CD4-positive, CD25-positive, alpha-beta regulatory T cell (primary cell): ENCODE results near the gene TM4SF1. TPM values are rescaled to one million over a fixed set of nuclear protein-coding genes. Genes with fewer than 3 reads are reported as not detected.

Experiments
- ATAC-seq, 2 donors: fragments of 150-1000 bp; cut with Tn5 transposase; one replicate each; pipeline ENCODE4 v1.10.0; 2021; ENCODE audit warnings: low read depth in 2 of 2, moderate number of reproducible peaks in 2 of 2, moderate library complexity in 1 of 2
- DNase-seq, 3 donors: peaks; one replicate each; pipeline versions ENCODE4 v3.0.0 to v3.0.0-alpha.2; 2012 to 2022; ENCODE audit warnings: mixed read lengths in 1 of 3
- H3K27ac ChIP-seq: one replicate; pipeline ENCODE4 v1.7.0; 2013; ENCODE audit warnings: mild to moderate bottlenecking, low read length; ENCODE audit not compliant: insufficient read depth, poor library complexity, severe bottlenecking
- H3K27me3 ChIP-seq: one replicate; pipeline ENCODE4 v1.7.0; 2013; ENCODE audit warnings: low read length; ENCODE audit not compliant: control insufficient read depth, insufficient read depth
- H3K36me3 ChIP-seq: one replicate; pipeline ENCODE4 v1.7.0; 2013; ENCODE audit warnings: mild to moderate bottlenecking, low read length, moderate library complexity; ENCODE audit not compliant: control insufficient read depth, insufficient read depth
- H3K4me1 ChIP-seq: 2 replicates; pipeline ENCODE4 v1.7.0; 2013; ENCODE audit warnings: mild to moderate bottlenecking, low read length; ENCODE audit not compliant: insufficient read depth, control insufficient read depth, poor library complexity, severe bottlenecking
- H3K4me3 ChIP-seq: one replicate; pipeline ENCODE4 v1.7.0; 2013; ENCODE audit warnings: low read depth, mild to moderate bottlenecking, low read length, moderate library complexity
- H3K9me3 ChIP-seq, 2 experiments: 1 replicate in 1 of 2; 2 replicates in 1 of 2; pipeline ENCODE4 v1.7.0; 2013; ENCODE audit warnings: low read length in 2 of 2, mild to moderate bottlenecking in 1 of 2, moderate library complexity in 1 of 2; ENCODE audit not compliant: control insufficient read depth in 2 of 2
- H3K27ac Mint-ChIP-seq, 3 donors: one replicate each; pipeline ENCODE4 v1.8.0; 2020 to 2022; ENCODE audit warnings: mild to moderate bottlenecking in 3 of 3, mixed read lengths in 3 of 3, moderate library complexity in 2 of 3
- H3K27me3 Mint-ChIP-seq: one replicate; pipeline ENCODE4 v1.8.0; 2022; ENCODE audit warnings: mild to moderate bottlenecking, mixed read lengths
- H3K36me3 Mint-ChIP-seq: one replicate; pipeline ENCODE4 v1.8.0; 2020; ENCODE audit warnings: mixed read lengths
- H3K4me1 Mint-ChIP-seq, 4 donors: one replicate each; pipeline ENCODE4 v1.8.0; 2020 to 2022; ENCODE audit warnings: mixed read lengths in 4 of 4, mild to moderate bottlenecking in 1 of 4
- H3K4me3 Mint-ChIP-seq, 4 donors: one replicate each; pipeline ENCODE4 v1.8.0; 2020 to 2022; ENCODE audit warnings: mild to moderate bottlenecking in 4 of 4, mixed read lengths in 4 of 4, moderate library complexity in 3 of 4
- H3K9me3 Mint-ChIP-seq, 7 donors: one replicate each; pipeline ENCODE4 v1.8.0; 2020 to 2022; ENCODE audit warnings: mixed read lengths in 7 of 7, mild to moderate bottlenecking in 3 of 7, moderate library complexity in 2 of 7
- polyA plus RNA-seq, 4 donors: library from polyadenylated mRNA; unstranded; fragments of 300-500 nt; fragmentation: Illumina TruSeq; gene quantifications; one replicate each; pipeline ENCODE4 v1.2.3, GENCODE V29; 2021
- total RNA-seq: library from RNA; stranded (reverse); gene quantifications from one replicate; pipeline ENCODE4 v1.2.3, GENCODE V29; 2022

TM4SF1 gene
- total and polyA plus RNA-seq, 5 donors from 2014 or later, result 0.44 TPM; not detected in 4

- no peak overlapping the region for H3K27ac Mint-ChIP-seq
- peaks cover 6% of the 10 kb centered on the region for H3K27me3 Mint-ChIP-seq
- no peaks in the 10 kb centered on the region for H3K4me1 Mint-ChIP-seq
- Histone ChIP-seq H3K9me3 (no peaks in the 10 kb centered on the region), H3K27ac (no peak overlapping the region), H3K4me1 (no peaks in the 10 kb centered on the region), H3K36me3 (no peaks in the 10 kb centered on the region), H3K27me3 (peaks cover 3% of the 10 kb centered on the region), H3K4me3 (no peak overlapping the region)
- H3K36me3 Mint-ChIP-seq, result no peaks in the 10 kb centered on the region
- H3K9me3 Mint-ChIP-seq, result peaks cover 0 to 3% (median 0%) of the 10 kb centered on the region in 7 donors
- no peak overlapping the region for H3K4me3 Mint-ChIP-seq
- no peak for ATAC-seq
- DNase-seq, result no peak
These were observed 4.0 kb downstream of the TM4SF1 start for GRCh38 chr3:149373235-149374125.

GRCh38 chr3:149371723-149372114 lies 5.7 kb downstream of the TM4SF1 start:
- H3K27me3 ChIP-seq, result peaks cover 3% of the 10 kb centered on the region
- H3K4me3 ChIP-seq, result no peak overlapping the region
- ATAC-seq (no peak), DNase-seq (no peak)
- Mint-ChIP-seq H3K27ac (no peak overlapping the region), H3K9me3 (peaks cover 0 to 4% (median 0%) of the 10 kb centered on the region in 7 donors), H3K4me3 (no peak overlapping the region), H3K36me3 (no peaks in the 10 kb centered on the region), H3K27me3 (peaks cover 6% of the 10 kb centered on the region), H3K4me1 (no peaks in the 10 kb centered on the region)
- H3K9me3 ChIP-seq, result no peaks in the 10 kb centered on the region
- H3K4me1 ChIP-seq, result no peaks in the 10 kb centered on the region
- no peaks in the 10 kb centered on the region for H3K36me3 ChIP-seq
- H3K27ac ChIP-seq, result no peak overlapping the region

DNA sequence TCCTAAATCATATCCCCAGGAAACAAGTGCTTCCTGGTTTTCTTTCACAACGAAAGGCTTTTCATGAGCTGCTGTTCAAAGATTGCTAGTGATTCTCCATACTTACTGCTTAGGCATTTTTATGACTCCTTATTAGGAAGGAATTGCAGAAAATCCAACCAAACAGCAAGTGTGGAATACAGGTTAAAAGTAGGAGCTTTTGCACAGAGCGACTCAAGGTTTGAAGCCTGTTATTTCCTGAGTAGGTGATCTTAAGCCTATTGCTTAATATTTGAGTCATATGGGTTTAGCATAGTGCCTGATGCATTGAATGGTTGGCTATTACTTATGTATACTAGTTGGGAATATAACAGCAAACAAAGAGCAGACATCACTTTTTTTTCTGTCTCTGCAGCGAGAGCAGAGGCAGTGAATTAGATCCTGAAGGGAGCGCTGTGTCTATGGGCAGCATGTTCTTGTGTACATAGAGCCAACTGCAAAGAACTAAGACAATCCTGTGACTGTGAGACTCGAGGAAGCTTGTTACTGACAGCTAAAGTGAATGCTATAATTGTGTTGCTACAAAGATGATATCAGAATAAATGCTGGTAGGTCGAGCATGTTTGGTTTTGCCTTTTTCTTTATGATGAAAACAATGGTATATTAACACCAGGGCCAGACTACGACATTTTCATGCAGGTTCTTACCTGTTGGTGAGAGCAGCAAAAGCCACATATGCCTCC lies 6.3 kb downstream of the TM4SF1 start:
- Mint-ChIP-seq H3K27ac (no peak overlapping the region), H3K4me1 (no peaks in the 10 kb centered on the region), H3K27me3 (peaks cover 6% of the 10 kb centered on the region), H3K9me3 (peaks cover 0 to 4% (median 0%) of the 10 kb centered on the region in 7 donors), H3K4me3 (no peak overlapping the region), H3K36me3 (no peaks in the 10 kb centered on the region)
- no peak for ATAC-seq
- no peak overlapping the region for H3K27ac ChIP-seq
- peaks cover 3% of the 10 kb centered on the region for H3K27me3 ChIP-seq
- no peak overlapping the region for H3K4me3 ChIP-seq
- no peak for DNase-seq
- no peaks in the 10 kb centered on the region for H3K4me1 ChIP-seq
- H3K36me3 ChIP-seq, result no peaks in the 10 kb centered on the region
- no peaks in the 10 kb centered on the region for H3K9me3 ChIP-seq

DNA sequence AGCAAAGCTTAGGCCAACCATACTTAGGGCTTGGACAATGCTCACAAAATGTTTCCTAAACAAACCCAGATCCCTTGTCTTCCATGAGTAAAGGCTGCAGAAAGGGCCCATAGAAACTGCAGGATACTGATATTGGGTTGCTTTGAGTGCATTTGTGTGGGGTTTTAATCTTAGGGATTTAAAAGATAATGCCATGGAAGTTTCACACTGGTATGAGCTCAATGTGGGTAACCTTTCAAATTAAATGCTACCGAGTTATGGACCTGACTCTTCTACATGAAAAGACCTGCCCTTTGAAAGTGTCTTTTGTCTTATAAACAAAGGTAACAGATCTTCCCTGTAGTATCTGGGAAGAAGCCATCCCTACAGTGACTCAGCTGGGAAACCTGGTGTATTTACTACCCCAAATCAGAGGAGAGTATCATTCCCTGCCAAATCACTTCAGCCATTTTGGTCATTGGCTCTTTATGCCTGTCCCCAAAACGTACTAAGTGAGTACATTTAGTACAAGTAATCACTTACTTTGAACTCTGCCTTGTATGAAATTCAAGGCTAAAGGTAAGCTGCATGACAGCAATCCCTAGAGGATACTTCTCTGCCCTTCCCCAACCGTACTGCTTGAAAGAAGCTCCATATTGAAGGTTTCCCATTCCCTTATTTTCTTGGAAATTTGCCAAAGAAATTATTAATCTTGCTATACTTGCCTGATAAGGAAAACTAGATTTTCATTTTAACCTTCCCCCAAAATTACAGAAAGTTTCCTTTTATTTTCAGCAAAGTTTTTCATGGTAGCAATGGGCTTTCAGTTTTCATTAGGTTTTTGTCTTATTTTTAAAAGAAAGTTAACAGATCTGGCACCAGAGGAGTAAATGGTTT lies 7.2 kb downstream of the TM4SF1 start:
- no peak for DNase-seq
- Mint-ChIP-seq H3K36me3 (no peaks in the 10 kb centered on the region), H3K27me3 (peaks cover 6% of the 10 kb centered on the region), H3K27ac (no peak overlapping the region), H3K4me3 (no peak overlapping the region), H3K9me3 (peaks cover 0 to 4% (median 0%) of the 10 kb centered on the region in 7 donors), H3K4me1 (no peaks in the 10 kb centered on the region)
- Histone ChIP-seq H3K4me1 (no peaks in the 10 kb centered on the region), H3K4me3 (no peak overlapping the region), H3K36me3 (no peaks in the 10 kb centered on the region), H3K27me3 (no peaks in the 10 kb centered on the region), H3K27ac (no peak overlapping the region), H3K9me3 (no peaks in the 10 kb centered on the region)
- ATAC-seq, result no peak

- Mint-ChIP-seq H3K36me3 (no peaks in the 10 kb centered on the region), H3K27ac (no peak overlapping the region), H3K4me3 (no peak overlapping the region), H3K27me3 (peaks cover 6% of the 10 kb centered on the region), H3K9me3 (peaks cover 0 to 1% (median 0%) of the 10 kb centered on the region in 7 donors), H3K4me1 (no peaks in the 10 kb centered on the region)
- Histone ChIP-seq H3K36me3 (no peaks in the 10 kb centered on the region), H3K4me3 (no peak overlapping the region), H3K4me1 (no peaks in the 10 kb centered on the region), H3K27me3 (no peaks in the 10 kb centered on the region), H3K9me3 (no peaks in the 10 kb centered on the region), H3K27ac (no peak overlapping the region)
- ATAC-seq, result no peak
- DNase-seq, result no peak
These were observed 8.6 kb downstream of the TM4SF1 start for GRCh38 chr3:149368674-149369497.

DNA sequence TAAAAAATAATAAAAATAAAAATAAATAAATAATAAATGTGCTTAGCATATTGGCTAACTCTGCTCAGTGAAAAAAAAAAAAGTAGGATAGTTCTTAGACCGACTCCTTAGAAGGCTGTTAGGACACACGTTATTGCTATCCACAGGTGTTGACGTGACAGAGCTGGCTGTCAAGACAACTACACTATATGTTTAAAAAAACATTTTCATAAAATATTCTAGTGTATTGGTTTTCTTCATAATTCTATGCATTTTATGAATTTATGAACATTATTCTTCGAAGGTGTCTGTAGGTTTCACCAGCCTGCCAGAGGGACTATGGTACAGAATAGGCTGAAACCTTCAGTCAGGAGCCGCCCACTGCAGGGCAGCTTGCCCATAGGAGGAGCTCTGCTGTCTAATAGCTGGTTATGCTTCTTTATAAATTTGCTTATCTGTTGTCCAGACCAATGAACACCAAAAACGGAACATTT lies 9.2 kb downstream of the TM4SF1 start:
- Histone ChIP-seq H3K4me1 (no peaks in the 10 kb centered on the region), H3K9me3 (no peaks in the 10 kb centered on the region), H3K4me3 (no peak overlapping the region), H3K36me3 (no peaks in the 10 kb centered on the region), H3K27me3 (no peaks in the 10 kb centered on the region), H3K27ac (no peak overlapping the region)
- peaks cover 0 to 1% (median 0%) of the 10 kb centered on the region in 7 donors for H3K9me3 Mint-ChIP-seq
- H3K4me1 Mint-ChIP-seq, result no peaks in the 10 kb centered on the region
- ATAC-seq (no peak), DNase-seq (no peak)
- peaks cover 6% of the 10 kb centered on the region for H3K27me3 Mint-ChIP-seq
- no peaks in the 10 kb centered on the region for H3K36me3 Mint-ChIP-seq
- no peak overlapping the region for H3K27ac Mint-ChIP-seq
- no peak overlapping the region for H3K4me3 Mint-ChIP-seq
